HEK293 (cell line): Measurements from ENCODE around the gene ASRGL1.

Experiments
- CTCF ChIA-PET: fragments of 350-600 bp; formaldehyde crosslinking; extraction: SDS; loops from one replicate; lab custom pipeline; 2021; ENCODE audit warnings: antibody characterized with exemption; lab: Yijun Ruan, JAX
- POLR2A ChIA-PET: fragments of 300-600 bp; formaldehyde crosslinking; extraction: SDS; loops from one replicate; lab custom pipeline; 2020; ENCODE audit warnings: antibody characterized with exemption, inconsistent platforms; lab: Yijun Ruan, JAX
- H3K27ac ChIP-seq: fragments of 200-500 bp; sonication (Bioruptor generic); 2 replicates; pipeline ENCODE4 v1.5.1; 2014; ENCODE audit warnings: low read depth, low read length, control low read depth, inconsistent platforms; ENCODE audit errors: extremely low read depth
- H3K36me3 ChIP-seq, 2 experiments: fragments of 200-500 bp in 1 of 2; sonication (Bioruptor generic) in 1 of 2; 1 replicate in 1 of 2; 2 replicates in 1 of 2; pipeline ENCODE4 v1.5.1; 2014 to 2017; ENCODE audit warnings: inconsistent platforms in 2 of 2, low read length in 2 of 2; ENCODE audit not compliant: control insufficient read depth in 2 of 2, insufficient read depth in 1 of 2
- H3K4me1 ChIP-seq: fragments of 200-500 bp; sonication (Bioruptor generic); 2 replicates; pipeline ENCODE4 v1.5.1; 2014; ENCODE audit warnings: mild to moderate bottlenecking, low read length, inconsistent platforms; ENCODE audit not compliant: control insufficient read depth, insufficient read depth
- H3K4me3 ChIP-seq: 2 replicates; pipeline ENCODE4 v1.5.1; 2011; ENCODE audit warnings: low read depth, mild to moderate bottlenecking, control low read depth, low read length, moderate library complexity
- H3K9me3 ChIP-seq: fragments of 200-500 bp; sonication (Bioruptor generic); 2 replicates; pipeline ENCODE4 v1.5.1; 2014; ENCODE audit warnings: low read depth, low read length, inconsistent platforms; ENCODE audit not compliant: control insufficient read depth, insufficient read depth
- EGR2 ChIP-seq: fragments of 450-650 bp; formaldehyde crosslinking; IDR thresholded peaks from 2 replicates; pipeline ENCODE4 v1.5.1; 2016; ENCODE audit warnings: low read depth, missing biosample characterization, missing genetic modification characterization
- KLF8 ChIP-seq: fragments of 450-650 bp; formaldehyde crosslinking; IDR thresholded peaks from 2 replicates; pipeline ENCODE4 v1.5.1; 2016; ENCODE audit warnings: missing biosample characterization, missing genetic modification characterization
- SP7 ChIP-seq: fragments of 450-650 bp; formaldehyde crosslinking; IDR thresholded peaks from 2 replicates; pipeline ENCODE4 v1.5.1; 2016; ENCODE audit warnings: missing biosample characterization, missing genetic modification characterization
- ZFHX2 ChIP-seq: fragments of 450-650 bp; formaldehyde crosslinking; conservative IDR thresholded peaks from 2 replicates; pipeline ENCODE4 v1.5.1; 2016; ENCODE audit warnings: missing biosample characterization, missing genetic modification characterization
- ZNF184 ChIP-seq: fragments of 450-650 bp; IDR thresholded peaks from 2 replicates; pipeline ENCODE4 v1.5.1; 2018; ENCODE audit warnings: missing biosample characterization, mild to moderate bottlenecking, missing genetic modification characterization
- ZNF221 ChIP-seq: fragments of 450-650 bp; formaldehyde crosslinking; IDR thresholded peaks from 2 replicates; pipeline ENCODE4 v1.5.1; 2017; ENCODE audit warnings: missing biosample characterization, missing genetic modification characterization, borderline replicate concordance
- ZNF302 ChIP-seq: fragments of 450-650 bp; formaldehyde crosslinking; IDR thresholded peaks from 2 replicates; pipeline ENCODE4 v1.5.1; 2016; ENCODE audit warnings: missing biosample characterization, missing genetic modification characterization, low read depth
- ZNF398 ChIP-seq: fragments of 450-650 bp; formaldehyde crosslinking; IDR thresholded peaks from 2 replicates; pipeline ENCODE4 v1.5.1; 2017; ENCODE audit warnings: missing biosample characterization, missing genetic modification characterization

ASRGL1 gene

GRCh38 chr11:62439785-62440602, 102.7 kb downstream of the ASRGL1 start:
- H3K4me1 ChIP-seq, result no peaks in the 10 kb centered on the region
- no peaks in the 10 kb centered on the region for H3K36me3 ChIP-seq
- H3K27ac ChIP-seq, result no peak overlapping the region
- ChIA-PET POLR2A (no interaction called here), CTCF (interaction anchor here (0.6 kb wide), 1 partner anchor 8 kb away, joined by 3 read pairs; no protein-coding TSS in a partner anchor)
- TF ChIP-seq EGR2 (tag by site-specific recombination) (peak; percentile 90), ZNF184 (tag by site-specific recombination) (no peak), ZNF221 (tag by site-specific recombination) (no peak), KLF8 (tag by site-specific recombination) (no peak), SP7 (peak; percentile 43; the same call in 1 of the 2 replicates), ZNF302 (tag by site-specific recombination) (no peak), ZNF398 (tag by site-specific recombination) (0 out of 2 replicates have a peak, but pooled peaks have one; percentile 34), ZFHX2 (tag by site-specific recombination) (peak; percentile 93)
- H3K4me3 ChIP-seq, result no peak overlapping the region
- no peaks in the 10 kb centered on the region for H3K9me3 ChIP-seq
